Urothelium cell line (cell line): ENCODE data around the gene NRP2.

Experiments
- DNase-seq: peaks from one replicate; pipeline ENCODE4 v3.0.0; 2011; ENCODE audit warnings: low spot score, mixed read lengths
- FAIRE-seq: peaks from 2 replicates; lab custom pipeline; 2011; peaks lifted over from hg19 to GRCh38; lab: Jason Lieb, UNC

Gene NRP2

GRCh38 chr2:205751569-205752031 lies 69.3 kb downstream of the NRP2 start:
- no peak for FAIRE-seq
- no peak for DNase-seq

DNA sequence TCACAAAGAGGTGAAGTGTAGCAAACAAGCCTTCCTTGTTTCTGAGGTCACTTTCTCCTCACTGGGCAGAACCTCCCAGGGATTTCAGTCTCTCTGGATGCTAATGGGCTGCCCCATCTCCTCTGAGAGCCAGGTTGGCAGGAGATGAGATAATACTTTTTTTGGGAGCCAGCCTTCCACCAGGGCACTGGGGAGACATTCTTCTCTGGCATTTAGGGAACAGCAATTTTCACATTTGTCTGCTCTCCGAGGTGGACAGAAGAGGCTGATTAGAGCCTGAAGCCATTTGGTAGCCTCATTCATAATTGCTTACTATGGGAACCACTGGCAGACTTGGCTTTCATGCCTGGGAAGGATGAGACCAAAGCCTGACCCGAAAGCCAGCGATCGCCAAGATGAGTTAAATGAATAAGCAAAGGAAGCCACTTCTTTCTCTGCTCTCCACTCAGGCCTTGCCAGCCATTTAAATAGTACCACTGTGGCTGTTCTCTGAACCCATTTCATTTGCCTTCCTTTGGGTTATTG lies 70.1 kb downstream of the NRP2 start:
- FAIRE-seq (no peak), DNase-seq (no peak)

DNA sequence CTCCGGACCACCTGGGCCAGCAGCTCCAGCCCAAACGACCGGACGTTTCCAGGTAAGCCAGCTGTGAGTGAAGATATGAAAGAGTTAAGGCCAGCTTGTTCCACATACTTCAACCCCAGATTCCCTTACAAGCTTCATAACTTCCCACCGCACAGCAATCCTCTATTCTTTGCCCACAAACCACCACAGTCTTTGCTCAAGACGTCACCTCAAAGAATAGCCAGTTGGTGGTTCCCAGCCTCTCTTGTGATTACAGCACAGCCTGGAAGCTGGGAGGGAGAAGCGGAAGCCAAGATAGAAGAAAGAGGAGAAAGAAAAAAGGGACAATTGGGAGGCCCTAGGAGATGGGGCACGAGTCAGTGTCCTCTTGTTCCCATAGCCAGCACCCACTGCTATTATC lies 70.6 kb downstream of the NRP2 start:
- no peak for FAIRE-seq
- DNase-seq = peak; percentile 52

GRCh38 chr2:205754285-205754923 lies 72.1 kb downstream of the NRP2 start:
- DNase-seq (no peak), FAIRE-seq (no peak)

DNA sequence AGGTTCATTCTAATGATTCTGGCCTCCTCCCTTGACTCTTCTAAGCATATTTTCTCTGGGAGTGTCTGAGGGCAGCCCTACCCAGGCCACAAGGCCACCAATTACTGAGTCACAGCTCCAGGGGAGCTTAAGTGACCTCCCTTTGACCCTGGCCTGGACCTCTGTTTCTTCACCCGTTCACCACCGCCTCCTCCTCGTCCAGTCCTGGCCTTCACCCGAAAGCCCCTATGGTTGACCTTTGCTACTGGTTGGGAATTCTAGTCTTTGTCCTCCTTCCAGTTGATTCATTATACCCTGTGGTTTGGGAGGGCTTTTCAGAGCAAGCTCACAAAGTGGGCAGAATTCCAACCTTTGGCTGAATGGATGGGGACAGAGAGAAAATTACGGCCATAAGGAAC lies 72.6 kb downstream of the NRP2 start:
- FAIRE-seq (no peak), DNase-seq (peak; percentile 56)

DNA sequence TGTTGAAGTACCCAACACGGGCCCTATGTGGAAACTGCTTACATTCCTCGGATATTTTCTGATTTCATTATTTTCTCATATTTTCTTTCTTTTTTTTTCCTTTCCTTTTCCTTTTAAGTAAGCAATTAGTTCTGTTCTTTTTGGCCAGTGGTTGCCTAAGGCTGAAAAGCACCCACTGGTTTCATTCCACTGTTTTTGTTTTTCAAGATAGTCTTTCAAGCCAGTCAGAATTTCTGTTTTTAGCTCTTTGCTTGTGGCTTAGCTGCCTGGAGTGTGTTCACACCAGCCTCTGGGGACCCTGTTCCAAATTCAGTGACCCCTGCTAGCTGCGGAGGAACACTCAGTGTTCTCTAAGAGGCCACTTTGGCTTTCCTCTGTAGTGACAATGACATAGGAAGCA lies 73.6 kb downstream of the NRP2 start:
- no peak for FAIRE-seq

GRCh38 chr2:205757271-205757670 lies 75.0 kb downstream of the NRP2 start:
- DNase-seq = no peak
- no peak for FAIRE-seq

More for the DNA sequence above, 73.6 kb downstream of the NRP2 start:
- DNase-seq = no peak

DNA sequence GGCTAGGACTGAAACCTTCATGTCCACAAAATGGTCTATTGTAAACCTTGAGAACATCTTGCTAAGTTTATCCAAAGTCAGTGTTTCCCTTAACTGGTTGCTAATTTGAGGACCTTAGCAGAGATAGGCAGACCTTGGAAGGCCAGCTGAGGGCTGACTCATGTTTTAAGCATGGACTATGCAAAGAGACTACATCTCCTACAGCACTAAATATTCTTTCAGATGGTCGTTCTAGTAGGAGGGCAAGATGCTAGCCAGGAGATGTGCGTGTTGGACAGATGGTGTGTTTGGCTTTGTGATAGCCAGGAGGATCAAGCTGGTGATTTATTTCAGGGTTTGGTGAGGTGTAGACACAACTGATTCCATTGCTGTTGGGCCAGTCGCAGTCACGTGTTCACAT lies 75.8 kb downstream of the NRP2 start:
- no peak for FAIRE-seq
- peak; percentile 45 for DNase-seq

DNA sequence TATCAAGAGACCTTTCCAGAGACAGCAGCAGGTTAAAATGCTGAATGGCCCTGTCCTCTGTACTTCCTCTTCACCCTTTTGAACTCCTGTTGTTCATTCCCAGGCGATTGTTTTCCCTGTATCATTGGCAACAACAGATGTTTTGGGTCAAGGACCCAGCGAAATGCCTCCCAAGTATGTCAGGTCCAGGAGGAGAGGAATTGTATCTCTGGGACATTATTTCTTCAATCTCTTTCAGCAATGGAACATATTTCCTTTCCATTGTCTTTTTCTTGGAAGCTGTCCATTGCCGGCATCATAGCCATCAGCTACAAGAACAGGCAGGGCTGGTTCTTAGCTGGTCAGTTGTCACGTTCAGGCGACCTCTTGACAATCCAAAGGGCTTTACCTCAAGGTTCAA lies 76.2 kb downstream of the NRP2 start:
- FAIRE-seq (no peak), DNase-seq (no peak)

GRCh38 chr2:205759257-205759656 lies 77.0 kb downstream of the NRP2 start:
- FAIRE-seq = no peak
- no peak for DNase-seq

DNA sequence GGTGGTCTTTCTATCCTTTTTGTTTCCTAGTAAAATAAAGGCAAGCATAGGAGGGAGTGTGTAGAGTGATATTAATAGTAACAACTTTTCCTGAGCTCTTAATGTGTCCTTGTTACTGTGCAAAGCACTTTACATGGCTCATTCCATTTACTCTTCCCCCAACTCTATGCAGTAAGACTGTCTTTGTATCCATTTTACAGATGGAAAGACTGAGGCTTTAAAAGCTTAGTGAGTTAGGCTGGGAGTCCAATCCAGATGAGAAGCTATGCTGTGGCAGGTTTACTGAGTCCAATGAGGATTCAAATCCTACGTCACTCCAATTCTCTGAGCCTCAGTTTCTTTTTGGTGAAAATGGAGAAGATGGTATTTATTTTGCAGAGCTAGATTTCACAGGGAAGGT lies 77.4 kb downstream of the NRP2 start:
- FAIRE-seq (no peak), DNase-seq (no peak)

DNA sequence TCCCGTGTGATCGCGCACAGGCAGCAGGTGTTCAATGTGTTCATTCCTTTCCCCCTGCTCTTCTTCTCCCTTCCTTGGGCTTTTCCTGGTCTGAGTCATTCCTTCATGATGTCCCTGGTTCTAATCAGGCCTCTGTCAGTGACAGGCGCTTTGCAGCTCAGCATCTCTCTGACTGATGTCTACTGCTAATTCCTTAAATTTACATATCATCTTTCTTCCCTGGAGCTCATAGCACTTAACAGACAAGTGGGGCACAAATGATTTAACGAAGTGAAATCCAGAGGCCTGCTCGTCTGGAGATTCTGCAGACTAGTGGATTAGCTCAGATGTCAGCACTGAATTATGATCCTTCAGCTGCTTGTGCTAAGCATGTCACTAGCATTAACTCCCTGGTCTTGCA lies 77.9 kb downstream of the NRP2 start:
- DNase-seq (no peak), FAIRE-seq (no peak)

GRCh38 chr2:205761421-205761820 lies 79.1 kb downstream of the NRP2 start:
- no peak for DNase-seq
- no peak for FAIRE-seq

- DNase-seq (no peak), FAIRE-seq (no peak)
These were observed 80.6 kb downstream of the NRP2 start for GRCh38 chr2:205762881-205763280.

- DNase-seq (peak; percentile 81), FAIRE-seq (peak; percentile 48)
These were observed 81.5 kb downstream of the NRP2 start for GRCh38 chr2:205763708-205764211.

DNA sequence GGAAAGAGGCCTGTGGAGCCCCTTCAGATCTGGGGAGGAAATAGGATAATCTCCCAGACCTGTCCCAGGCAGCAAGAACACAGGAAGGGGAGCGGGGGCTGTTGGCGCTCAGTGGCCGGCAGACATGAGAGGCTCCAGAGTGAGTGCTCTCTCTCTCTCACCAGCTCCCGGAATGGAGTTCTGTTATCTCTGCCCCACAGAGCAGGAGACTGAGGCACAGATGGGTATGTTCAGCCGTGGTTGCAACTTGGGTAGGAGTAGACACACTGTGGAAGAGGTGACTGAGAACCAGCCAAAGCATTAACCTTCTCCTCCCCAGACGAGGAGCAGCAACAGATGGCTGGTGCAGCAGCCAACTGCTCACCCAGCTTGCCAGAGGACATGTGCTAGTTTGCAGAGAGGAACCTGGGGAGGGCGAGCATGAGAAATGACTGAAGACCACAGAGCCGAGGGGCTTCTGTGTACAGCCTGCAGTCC lies 82.0 kb downstream of the NRP2 start:
- no peak for FAIRE-seq
- no peak for DNase-seq

DNA sequence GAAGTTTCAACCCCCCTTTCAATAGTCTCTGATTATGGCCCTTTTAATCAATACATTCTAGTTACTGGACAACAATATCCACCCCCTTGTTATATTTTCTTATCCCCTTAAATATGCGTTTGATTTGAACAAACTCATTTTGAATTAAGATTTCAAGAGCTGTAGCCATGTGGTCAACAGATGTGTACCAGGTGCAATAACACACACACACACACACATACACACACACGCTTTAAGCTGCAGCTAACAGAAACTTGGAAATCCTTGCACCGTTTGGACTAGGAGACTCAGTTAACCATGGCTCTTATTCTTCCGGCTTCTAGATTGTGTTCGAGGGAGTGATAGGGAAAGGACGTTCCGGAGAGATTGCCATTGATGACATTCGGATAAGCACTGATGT lies 82.8 kb downstream of the NRP2 start:
- no peak for DNase-seq

DNA sequence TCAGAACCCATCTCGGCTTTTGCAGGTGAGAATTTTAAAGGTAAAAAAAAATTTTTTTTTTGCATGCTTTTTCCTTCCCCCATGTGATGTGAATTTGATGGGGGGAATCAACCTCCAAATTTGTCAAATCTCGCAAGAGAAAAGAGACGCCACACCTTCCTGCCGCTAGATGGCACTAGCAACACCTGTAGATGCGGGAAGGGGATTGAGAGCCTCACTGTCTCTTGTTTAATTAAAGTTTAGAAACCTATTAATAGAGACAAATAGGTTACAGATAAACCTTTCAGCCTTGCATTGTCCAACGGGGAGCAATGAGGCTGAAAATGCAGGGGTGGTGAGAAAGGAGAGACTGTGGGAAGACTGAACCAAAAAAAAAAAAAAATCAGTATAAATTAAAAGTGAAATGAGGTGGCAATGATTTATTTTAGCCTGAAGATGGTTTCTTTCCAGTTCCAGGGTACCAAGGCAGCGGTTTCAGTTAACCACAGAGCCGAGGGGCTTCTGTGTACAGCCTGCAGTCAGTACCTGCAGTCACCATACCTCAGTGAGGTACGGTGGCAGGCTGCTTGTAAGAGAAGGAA lies 84.6 kb downstream of the NRP2 start:
- FAIRE-seq (no peak), DNase-seq (peak; percentile 53)

More for the DNA sequence above, 82.8 kb downstream of the NRP2 start:
- FAIRE-seq = no peak

GRCh38 chr2:205767617-205768016 lies 85.3 kb downstream of the NRP2 start:
- FAIRE-seq (no peak), DNase-seq (no peak)

GRCh38 chr2:205768341-205768740 lies 86.0 kb downstream of the NRP2 start:
- FAIRE-seq (no peak), DNase-seq (no peak)

DNA sequence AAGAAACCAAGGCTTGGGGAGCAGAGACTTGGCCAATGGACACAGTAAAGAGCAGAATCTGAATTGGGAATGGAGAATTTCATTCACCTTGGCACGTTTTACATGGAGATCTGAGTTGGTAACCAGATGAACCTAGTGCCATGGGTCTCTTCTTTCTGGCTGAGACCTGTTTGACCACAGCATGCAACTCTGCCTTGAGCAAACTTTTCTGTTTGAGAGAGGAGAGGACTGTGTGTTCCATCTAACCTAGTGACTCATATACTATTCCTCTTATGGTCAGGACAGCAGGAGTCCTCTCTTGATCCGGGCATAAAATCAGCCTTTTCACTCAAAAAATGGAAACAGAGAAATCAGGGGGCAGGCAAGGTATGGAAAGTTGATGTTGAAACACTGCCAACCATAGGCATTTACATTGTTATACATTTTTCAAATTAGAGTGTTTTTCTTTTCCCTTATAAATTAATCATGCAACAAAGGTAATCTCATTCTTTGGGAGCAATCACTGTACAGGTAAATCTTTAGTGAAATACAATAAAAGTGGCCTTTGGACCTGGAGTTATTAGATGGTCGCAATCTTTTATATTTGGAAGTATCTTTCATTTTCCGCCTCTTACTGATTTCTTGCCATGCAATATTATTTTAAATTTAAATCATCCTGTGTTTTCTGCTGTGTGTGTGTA lies 86.7 kb downstream of the NRP2 start:
- DNase-seq (no peak), FAIRE-seq (no peak)

- DNase-seq (peak; percentile 54), FAIRE-seq (no peak)
These were observed 87.2 kb downstream of the NRP2 start for GRCh38 chr2:205769495-205769850.
